GM12878 (cell line): ENCODE results near the gene SELE. TPM values are rescaled to one million over a fixed set of nuclear protein-coding genes. Genes with fewer than 3 reads are reported as not detected.

Source experiments
- ATF7 ChIP-seq: fragments of 450-650 bp; IDR thresholded peaks from 2 replicates; pipeline ENCODE4 v1.6.1; 2016; ENCODE audit warnings: low read depth, mild to moderate bottlenecking
- CBX5 ChIP-seq: sonication (generic); IDR thresholded peaks from 2 replicates; pipeline ENCODE4 v1.6.1; 2016; ENCODE audit warnings: low read depth, moderate library complexity, mild to moderate bottlenecking, inconsistent platforms
- EED ChIP-seq: sonication (generic); IDR thresholded peaks from 2 replicates; pipeline ENCODE4 v1.6.1; 2016; ENCODE audit warnings: antibody characterized with exemption, low read depth
- FOXM1 ChIP-seq: IDR thresholded peaks from 2 replicates; pipeline ENCODE4 v1.6.1; 2012; ENCODE audit warnings: low read depth, mild to moderate bottlenecking, inconsistent platforms, low read length, moderate library complexity
- HDGF ChIP-seq: fragments of 450-650 bp; IDR thresholded peaks from 2 replicates; pipeline ENCODE4 v1.6.1; 2016; ENCODE audit warnings: antibody characterized with exemption
- IKZF1 ChIP-seq: fragments of 450-650 bp; conservative IDR thresholded peaks from 2 replicates; pipeline ENCODE4 v1.6.1; 2017; ENCODE audit warnings: antibody characterized with exemption, mild to moderate bottlenecking
- IRF4 ChIP-seq: IDR thresholded peaks from 2 replicates; pipeline ENCODE4 v1.6.1; 2011; ENCODE audit warnings: low read depth, low read length
- NBN ChIP-seq: fragments of 450-650 bp; IDR thresholded peaks from 2 replicates; pipeline ENCODE4 v1.6.1; 2016
- POLR2A ChIP-seq: IDR thresholded peaks from 2 replicates; pipeline ENCODE4 v1.6.1; 2011; ENCODE audit warnings: low read depth, mild to moderate bottlenecking, low read length
- RAD21 ChIP-seq: IDR thresholded peaks from 2 replicates; pipeline ENCODE4 v1.6.1; 2011; ENCODE audit warnings: mild to moderate bottlenecking, low read depth, low read length, moderate library complexity; ENCODE audit not compliant: insufficient read depth
- RAD51 ChIP-seq: fragments of 450-650 bp; IDR thresholded peaks from 2 replicates; pipeline ENCODE4 v1.6.1; 2016; ENCODE audit warnings: moderate library complexity, mild to moderate bottlenecking, inconsistent platforms
- SMC3 ChIP-seq: IDR thresholded peaks from 2 replicates; pipeline ENCODE4 v1.6.1; 2011; ENCODE audit warnings: low read length, improper control_type of control experiment, borderline replicate concordance
- SPI1 ChIP-seq: IDR thresholded peaks from 2 replicates; pipeline ENCODE4 v1.6.1; 2011; ENCODE audit warnings: low read depth, mild to moderate bottlenecking, low read length, moderate library complexity, borderline replicate concordance; ENCODE audit not compliant: insufficient read depth
- YBX1 ChIP-seq: fragments of 450-650 bp; IDR thresholded peaks from 2 replicates; pipeline ENCODE4 v1.6.1; 2016; ENCODE audit warnings: antibody characterized with exemption
- polyA plus RNA-seq, 11 experiments: library from polyadenylated mRNA; depleted of rRNA in 4 of 11; unstranded in 6 of 11; stranded (reverse) in 5 of 11; fragments of >200 nt; fragmentation: Nextera tagmentation in 4 of 11; fragmentation: Illumina TruSeq in 1 of 11; extraction: Ambion mirVana in 4 of 11; extraction: Trizol in 1 of 11; gene quantifications; 1 replicate in 1 of 11; 2 replicates in 10 of 11; pipeline versions ENCODE4 v1.2.1 to v1.2.3, GENCODE V29; 2011 to 2016; ENCODE audit warnings: inconsistent platforms in 2 of 11, missing spikeins in 2 of 11, low read depth in 1 of 11
- total RNA-seq, 4 experiments: library from RNA; depleted of rRNA in 3 of 4; stranded (reverse); fragments of >200 nt in 3 of 4; fragmentation: Illumina TruSeq in 1 of 4; extraction: Trizol in 1 of 4; gene quantifications; 2 replicates each; pipeline versions ENCODE4 v1.2.1 to v1.2.3, GENCODE V29; 2013 to 2021
- TF ChIP-seq, protein P1 (sequence below): fragments of 450-650 bp; IDR thresholded peaks from 2 replicates; pipeline ENCODE4 v1.6.1; 2017; ENCODE audit warnings: low read depth, mild to moderate bottlenecking, moderate library complexity
- TF ChIP-seq, protein P2 (sequence below), 3 experiments: IDR thresholded peaks in 2 of 3; conservative IDR thresholded peaks in 1 of 3; 2 replicates each; pipeline ENCODE4 v1.5.1; 2011; ENCODE audit warnings: low read depth in 3 of 3, low read length in 3 of 3, mild to moderate bottlenecking in 3 of 3, control low read depth in 2 of 3, moderate library complexity in 2 of 3, inconsistent platforms in 1 of 3, mixed read lengths in 1 of 3; ENCODE audit not compliant: control insufficient read depth in 2 of 3, insufficient read depth in 1 of 3; ENCODE audit errors: extremely low read depth in 1 of 3
- TF ChIP-seq, protein P3 (sequence below): IDR thresholded peaks from 2 replicates; pipeline ENCODE4 v1.6.1; 2012; ENCODE audit warnings: improper control_type of control experiment, low read depth, low read length; ENCODE audit not compliant: insufficient replicate concordance
- TF ChIP-seq, protein P4 (sequence below): fragments of 450-650 bp; formaldehyde crosslinking; IDR thresholded peaks from 2 replicates; pipeline ENCODE4 v1.4.0; 2022; ENCODE audit warnings: mild to moderate bottlenecking, moderate library complexity

Gene SELE
- total and polyA plus RNA-seq, 10 of the 15 experiments (the other 5 are each of a cell fraction or from before 2014, with no cell fraction given) = not detected

DNA sequence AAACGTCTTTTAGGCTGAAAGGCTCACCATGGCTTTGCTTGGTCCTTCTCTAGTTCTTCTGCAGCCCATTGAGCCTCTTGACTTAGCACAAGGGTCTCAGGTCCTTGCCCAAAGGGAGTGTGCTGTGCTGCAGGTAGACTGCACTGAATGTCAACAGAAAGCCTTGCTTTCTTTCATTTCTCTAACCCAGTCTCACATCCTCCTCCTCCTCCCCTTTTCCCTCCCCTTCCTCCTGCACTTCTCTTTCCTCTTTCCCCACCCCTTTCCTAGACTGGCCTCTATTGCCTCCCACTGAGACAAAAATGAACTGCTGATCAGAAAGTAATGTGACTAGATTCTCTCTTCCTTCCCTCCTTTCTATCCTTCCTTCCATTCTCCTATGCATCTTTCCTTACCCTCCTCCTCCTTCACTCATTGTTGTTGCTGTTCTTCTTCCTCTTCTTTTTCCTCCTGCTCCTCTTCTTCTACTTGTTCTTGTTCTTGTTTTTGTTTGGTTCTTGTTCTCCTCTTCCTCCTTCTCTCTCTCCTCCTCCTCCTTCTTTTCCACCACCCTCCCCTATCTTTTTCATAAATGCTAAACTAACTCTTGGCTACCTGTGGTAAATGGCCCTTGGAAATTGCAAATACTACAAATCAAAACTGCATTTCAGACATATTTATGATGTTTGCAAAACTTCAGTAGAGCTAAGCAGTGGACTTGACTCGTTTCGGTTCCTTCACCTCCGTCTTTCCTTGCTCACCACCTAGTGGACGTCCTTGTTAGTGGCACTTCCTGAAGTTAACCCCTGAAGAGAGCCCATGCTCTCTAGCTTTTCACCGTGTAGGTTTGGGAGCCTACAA, 22.2 kb downstream of the SELE start, which contains the start of gene SELL (continued):
- TF ChIP-seq, protein P1, sequence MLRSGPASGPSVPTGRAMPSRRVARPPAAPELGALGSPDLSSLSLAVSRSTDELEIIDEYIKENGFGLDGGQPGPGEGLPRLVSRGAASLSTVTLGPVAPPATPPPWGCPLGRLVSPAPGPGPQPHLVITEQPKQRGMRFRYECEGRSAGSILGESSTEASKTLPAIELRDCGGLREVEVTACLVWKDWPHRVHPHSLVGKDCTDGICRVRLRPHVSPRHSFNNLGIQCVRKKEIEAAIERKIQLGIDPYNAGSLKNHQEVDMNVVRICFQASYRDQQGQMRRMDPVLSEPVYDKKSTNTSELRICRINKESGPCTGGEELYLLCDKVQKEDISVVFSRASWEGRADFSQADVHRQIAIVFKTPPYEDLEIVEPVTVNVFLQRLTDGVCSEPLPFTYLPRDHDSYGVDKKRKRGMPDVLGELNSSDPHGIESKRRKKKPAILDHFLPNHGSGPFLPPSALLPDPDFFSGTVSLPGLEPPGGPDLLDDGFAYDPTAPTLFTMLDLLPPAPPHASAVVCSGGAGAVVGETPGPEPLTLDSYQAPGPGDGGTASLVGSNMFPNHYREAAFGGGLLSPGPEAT = peak; percentile 46; the same call in 1 of the 2 replicates
- TF ChIP-seq CBX5 = 0 out of 2 replicates have a peak, but pooled peaks have one; percentile 18
- TF ChIP-seq IRF4 = peak; percentile 62; the same call in 1 of the 2 replicates
- TF ChIP-seq IKZF1 = peak; percentile 70
- no peak for TF ChIP-seq RAD51
- TF ChIP-seq, protein P2, sequence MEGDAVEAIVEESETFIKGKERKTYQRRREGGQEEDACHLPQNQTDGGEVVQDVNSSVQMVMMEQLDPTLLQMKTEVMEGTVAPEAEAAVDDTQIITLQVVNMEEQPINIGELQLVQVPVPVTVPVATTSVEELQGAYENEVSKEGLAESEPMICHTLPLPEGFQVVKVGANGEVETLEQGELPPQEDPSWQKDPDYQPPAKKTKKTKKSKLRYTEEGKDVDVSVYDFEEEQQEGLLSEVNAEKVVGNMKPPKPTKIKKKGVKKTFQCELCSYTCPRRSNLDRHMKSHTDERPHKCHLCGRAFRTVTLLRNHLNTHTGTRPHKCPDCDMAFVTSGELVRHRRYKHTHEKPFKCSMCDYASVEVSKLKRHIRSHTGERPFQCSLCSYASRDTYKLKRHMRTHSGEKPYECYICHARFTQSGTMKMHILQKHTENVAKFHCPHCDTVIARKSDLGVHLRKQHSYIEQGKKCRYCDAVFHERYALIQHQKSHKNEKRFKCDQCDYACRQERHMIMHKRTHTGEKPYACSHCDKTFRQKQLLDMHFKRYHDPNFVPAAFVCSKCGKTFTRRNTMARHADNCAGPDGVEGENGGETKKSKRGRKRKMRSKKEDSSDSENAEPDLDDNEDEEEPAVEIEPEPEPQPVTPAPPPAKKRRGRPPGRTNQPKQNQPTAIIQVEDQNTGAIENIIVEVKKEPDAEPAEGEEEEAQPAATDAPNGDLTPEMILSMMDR (IDR thresholded peaks at IDR 0.05 in 2 of 3, conservative IDR thresholded peaks at IDR 0.05 in 1 of 3; ENCODE audit: control insufficient read depth in 2 of 3, extremely low read depth in 1 of 3, insufficient read depth in 1 of 3, low read depth in 3 of 3, low read length in 3 of 3) = peak; percentile 91 to 98 (median 95)
- TF ChIP-seq, protein P3, sequence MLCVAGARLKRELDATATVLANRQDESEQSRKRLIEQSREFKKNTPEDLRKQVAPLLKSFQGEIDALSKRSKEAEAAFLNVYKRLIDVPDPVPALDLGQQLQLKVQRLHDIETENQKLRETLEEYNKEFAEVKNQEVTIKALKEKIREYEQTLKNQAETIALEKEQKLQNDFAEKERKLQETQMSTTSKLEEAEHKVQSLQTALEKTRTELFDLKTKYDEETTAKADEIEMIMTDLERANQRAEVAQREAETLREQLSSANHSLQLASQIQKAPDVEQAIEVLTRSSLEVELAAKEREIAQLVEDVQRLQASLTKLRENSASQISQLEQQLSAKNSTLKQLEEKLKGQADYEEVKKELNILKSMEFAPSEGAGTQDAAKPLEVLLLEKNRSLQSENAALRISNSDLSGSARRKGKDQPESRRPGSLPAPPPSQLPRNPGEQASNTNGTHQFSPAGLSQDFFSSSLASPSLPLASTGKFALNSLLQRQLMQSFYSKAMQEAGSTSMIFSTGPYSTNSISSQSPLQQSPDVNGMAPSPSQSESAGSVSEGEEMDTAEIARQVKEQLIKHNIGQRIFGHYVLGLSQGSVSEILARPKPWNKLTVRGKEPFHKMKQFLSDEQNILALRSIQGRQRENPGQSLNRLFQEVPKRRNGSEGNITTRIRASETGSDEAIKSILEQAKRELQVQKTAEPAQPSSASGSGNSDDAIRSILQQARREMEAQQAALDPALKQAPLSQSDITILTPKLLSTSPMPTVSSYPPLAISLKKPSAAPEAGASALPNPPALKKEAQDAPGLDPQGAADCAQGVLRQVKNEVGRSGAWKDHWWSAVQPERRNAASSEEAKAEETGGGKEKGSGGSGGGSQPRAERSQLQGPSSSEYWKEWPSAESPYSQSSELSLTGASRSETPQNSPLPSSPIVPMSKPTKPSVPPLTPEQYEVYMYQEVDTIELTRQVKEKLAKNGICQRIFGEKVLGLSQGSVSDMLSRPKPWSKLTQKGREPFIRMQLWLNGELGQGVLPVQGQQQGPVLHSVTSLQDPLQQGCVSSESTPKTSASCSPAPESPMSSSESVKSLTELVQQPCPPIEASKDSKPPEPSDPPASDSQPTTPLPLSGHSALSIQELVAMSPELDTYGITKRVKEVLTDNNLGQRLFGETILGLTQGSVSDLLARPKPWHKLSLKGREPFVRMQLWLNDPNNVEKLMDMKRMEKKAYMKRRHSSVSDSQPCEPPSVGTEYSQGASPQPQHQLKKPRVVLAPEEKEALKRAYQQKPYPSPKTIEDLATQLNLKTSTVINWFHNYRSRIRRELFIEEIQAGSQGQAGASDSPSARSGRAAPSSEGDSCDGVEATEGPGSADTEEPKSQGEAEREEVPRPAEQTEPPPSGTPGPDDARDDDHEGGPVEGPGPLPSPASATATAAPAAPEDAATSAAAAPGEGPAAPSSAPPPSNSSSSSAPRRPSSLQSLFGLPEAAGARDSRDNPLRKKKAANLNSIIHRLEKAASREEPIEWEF = no peak
- TF ChIP-seq HDGF = peak; percentile 95
- peak; percentile 93 for TF ChIP-seq NBN
- TF ChIP-seq, protein P4, sequence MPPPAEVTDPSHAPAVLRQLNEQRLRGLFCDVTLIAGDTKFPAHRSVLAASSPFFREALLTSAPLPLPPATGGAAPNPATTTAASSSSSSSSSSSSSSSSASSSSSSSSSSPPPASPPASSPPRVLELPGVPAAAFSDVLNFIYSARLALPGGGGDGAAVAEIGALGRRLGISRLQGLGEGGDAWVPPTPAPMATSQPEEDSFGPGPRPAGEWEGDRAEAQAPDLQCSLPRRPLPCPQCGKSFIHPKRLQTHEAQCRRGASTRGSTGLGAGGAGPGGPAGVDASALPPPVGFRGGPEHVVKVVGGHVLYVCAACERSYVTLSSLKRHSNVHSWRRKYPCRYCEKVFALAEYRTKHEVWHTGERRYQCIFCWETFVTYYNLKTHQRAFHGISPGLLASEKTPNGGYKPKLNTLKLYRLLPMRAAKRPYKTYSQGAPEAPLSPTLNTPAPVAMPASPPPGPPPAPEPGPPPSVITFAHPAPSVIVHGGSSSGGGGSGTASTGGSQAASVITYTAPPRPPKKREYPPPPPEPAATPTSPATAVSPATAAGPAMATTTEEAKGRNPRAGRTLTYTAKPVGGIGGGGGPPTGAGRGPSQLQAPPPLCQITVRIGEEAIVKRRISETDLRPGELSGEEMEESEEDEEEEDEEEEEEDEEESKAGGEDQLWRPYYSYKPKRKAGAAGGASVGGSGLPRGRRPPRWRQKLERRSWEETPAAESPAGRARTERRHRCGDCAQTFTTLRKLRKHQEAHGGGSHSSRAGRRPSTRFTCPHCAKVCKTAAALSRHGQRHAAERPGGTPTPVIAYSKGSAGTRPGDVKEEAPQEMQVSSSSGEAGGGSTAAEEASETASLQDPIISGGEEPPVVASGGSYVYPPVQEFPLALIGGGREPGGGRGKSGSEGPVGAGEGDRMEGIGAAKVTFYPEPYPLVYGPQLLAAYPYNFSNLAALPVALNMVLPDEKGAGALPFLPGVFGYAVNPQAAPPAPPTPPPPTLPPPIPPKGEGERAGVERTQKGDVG (CRISPR knock-in tag) = no peak
- peak; percentile 44; the same call in 1 of the 2 replicates for TF ChIP-seq POLR2A
- peak; percentile 97 for TF ChIP-seq SMC3
- TF ChIP-seq ATF7 = peak; percentile 36; the same call in 1 of the 2 replicates
- TF ChIP-seq EED = peak; percentile 69
- peak; percentile 57; the same call in 1 of the 2 replicates for TF ChIP-seq SPI1
- TF ChIP-seq FOXM1 = peak; percentile 37; the same call in 1 of the 2 replicates
- TF ChIP-seq YBX1 = peak; percentile 75; the same call in 1 of the 2 replicates
- TF ChIP-seq RAD21 = peak; percentile 99
